ENCODE results near the gene STXBP3.
"Not testable (repeated sequence)": the region's sequence is repeated elsewhere in the genome, so short reads cannot be mapped to it uniquely, and the experiment has no call there.

STXBP3 gene, protein sequence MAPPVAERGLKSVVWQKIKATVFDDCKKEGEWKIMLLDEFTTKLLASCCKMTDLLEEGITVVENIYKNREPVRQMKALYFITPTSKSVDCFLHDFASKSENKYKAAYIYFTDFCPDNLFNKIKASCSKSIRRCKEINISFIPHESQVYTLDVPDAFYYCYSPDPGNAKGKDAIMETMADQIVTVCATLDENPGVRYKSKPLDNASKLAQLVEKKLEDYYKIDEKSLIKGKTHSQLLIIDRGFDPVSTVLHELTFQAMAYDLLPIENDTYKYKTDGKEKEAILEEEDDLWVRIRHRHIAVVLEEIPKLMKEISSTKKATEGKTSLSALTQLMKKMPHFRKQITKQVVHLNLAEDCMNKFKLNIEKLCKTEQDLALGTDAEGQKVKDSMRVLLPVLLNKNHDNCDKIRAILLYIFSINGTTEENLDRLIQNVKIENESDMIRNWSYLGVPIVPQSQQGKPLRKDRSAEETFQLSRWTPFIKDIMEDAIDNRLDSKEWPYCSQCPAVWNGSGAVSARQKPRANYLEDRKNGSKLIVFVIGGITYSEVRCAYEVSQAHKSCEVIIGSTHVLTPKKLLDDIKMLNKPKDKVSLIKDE

DNA sequence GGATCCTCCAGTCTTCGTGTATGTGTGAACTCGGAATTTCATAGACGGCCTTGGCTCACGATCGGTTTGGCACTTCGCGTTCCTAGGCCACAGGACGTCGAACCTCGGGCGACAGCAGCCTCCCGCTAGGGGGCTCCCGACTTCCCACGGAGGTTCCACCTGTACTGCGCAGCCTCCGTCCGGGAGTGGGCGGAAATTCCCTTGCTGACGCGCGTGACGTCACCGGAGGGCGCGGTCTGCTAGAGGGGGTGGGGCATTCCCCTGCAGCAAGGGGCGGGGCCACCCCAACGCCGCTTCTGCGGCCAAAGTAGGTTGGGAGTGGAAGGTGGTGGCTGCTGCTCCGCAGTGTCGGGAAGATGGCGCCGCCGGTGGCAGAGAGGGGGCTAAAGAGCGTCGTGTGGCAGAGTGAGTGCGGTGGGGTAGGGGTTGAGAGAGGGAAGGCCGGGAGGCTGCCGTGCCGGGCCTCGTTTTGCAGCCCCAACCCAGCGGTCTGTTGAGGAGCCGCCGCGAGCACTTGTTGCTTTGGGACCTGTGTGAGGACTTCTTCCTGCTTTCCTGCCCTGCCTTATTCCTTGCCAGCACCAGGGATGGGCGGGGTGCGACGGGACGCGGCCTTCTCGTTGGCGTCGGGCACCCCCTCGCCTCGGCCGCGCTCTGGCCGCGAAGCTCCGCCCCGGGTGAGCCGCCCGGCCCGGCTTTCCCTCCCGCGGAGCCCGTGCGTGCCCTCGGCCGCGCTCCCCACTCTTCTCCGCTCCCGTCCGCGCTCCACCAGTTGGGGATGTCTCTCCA lies at the start of gene STXBP3:
Gene STXBP3 (plus strand): TSS at position 293 of the 789 bp plus-strand sequence. CDS start 64 bp downstream, at position 357.
- in situ Hi-C loops (cut with MboI; ENCODE audit: low sequenced_read_pairs) = no loop called here

DNA sequence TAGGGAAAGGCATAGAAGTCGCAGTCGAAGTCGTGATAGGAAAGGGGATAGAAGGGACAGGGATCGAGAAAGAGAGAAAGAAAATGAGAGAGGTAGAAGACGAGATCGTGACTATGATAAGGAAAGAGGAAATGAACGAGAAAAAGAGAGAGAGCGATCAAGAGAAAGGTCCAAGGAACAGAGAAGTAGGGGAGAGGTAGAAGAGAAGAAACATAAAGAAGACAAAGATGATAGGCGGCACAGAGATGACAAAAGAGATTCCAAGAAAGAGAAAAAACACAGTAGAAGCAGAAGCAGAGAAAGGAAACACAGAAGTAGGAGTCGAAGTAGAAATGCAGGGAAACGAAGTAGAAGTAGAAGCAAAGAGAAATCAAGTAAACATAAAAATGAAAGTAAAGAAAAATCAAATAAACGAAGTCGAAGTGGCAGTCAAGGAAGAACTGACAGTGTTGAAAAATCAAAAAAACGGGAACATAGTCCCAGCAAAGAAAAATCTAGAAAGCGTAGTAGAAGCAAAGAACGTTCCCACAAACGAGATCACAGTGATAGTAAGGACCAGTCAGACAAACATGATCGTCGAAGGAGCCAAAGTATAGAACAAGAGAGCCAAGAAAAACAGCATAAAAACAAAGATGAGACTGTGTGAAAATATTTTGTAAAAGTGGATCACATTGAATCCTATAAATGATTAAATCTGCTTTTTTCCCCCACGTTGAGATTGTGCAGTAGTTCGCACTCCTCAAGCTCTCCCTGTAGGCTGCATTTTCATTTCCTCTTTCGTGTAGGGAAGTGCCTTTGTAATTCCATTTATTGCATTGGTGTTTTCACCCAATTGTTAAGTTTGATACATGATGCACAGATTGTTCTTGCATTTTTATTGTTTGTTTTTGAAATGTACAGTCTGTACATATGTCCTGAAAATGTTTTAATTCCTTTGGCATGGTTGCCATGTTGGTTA lies 46.8 kb upstream of the STXBP3 start:
- in situ Hi-C loops (cut with MboI; ENCODE audit: low sequenced_read_pairs) = no loop called here

GRCh38 chr1:108701176-108701849 lies 45.2 kb upstream of the STXBP3 start:
- in situ Hi-C loops (cut with MboI; ENCODE audit: low sequenced_read_pairs) = no loop called here

GRCh38 chr1:108702109-108702508 lies 44.4 kb upstream of the STXBP3 start:
- in situ Hi-C loops (cut with MboI; ENCODE audit: low sequenced_read_pairs) = not testable (repeated sequence)

DNA sequence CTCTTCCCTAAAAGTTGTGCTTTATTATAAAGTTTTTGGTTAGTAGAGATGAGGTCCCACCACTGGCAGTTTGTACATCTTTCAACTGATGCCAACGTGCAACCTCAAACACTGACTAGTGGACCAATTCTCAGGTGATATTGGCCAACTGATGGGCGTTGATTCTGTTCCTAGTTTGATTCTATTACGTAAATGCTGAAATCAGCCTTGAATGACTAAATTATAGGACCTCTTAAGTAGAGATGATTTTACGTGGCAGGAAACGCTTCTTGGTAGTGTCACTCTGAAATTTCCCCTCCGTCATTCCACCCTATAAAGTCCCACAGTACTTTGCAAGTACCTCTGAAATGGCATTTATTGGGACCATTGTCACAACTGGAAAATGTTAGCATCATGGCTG lies 42.5 kb upstream of the STXBP3 start:
- in situ Hi-C loops (cut with MboI; ENCODE audit: low sequenced_read_pairs) = no loop called here

DNA sequence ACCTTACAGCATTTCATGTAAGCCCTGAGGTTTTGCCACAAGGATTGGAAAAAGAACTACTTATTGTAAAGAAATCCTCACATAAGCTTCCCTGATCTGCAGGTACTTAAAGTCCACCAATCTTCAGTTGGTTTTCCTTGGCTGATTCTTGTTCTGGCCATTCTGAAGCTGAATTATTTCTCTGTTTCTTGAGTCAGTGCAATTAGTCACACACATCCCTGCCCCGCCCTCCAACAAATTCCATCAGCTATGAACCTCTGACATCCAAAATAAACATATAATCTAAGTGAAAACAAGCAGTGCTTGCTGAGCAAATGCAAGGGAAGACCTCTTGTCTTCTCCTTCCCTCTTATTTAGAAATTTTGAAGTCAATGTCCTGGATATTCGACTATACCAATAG lies 42.0 kb upstream of the STXBP3 start:
- in situ Hi-C loops (cut with MboI; ENCODE audit: low sequenced_read_pairs) = no loop called here

DNA sequence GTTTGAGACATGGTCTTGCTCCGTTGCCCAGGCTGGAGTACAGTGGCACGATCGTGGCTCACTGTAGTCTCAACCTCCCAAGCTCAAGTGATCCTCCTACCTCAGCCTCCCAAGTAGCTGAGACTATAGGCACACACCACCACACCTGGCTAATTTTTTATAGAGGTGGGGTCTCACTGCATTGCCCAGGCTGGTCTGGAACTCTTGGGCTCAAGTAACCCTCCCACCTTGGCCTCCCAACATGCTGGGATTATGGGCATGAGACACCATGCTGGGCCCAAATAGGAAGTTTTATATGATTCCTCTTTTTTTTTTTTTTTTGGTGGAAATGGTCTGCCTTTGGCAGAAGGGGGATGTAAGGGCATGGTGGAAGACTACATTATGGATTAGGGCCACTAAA lies 39.8 kb upstream of the STXBP3 start:
- in situ Hi-C loops (cut with MboI; ENCODE audit: low sequenced_read_pairs) = no loop called here

GRCh38 chr1:108708691-108709660 lies 37.5 kb upstream of the STXBP3 start:
- in situ Hi-C loops (cut with MboI; ENCODE audit: low sequenced_read_pairs) = no loop called here

DNA sequence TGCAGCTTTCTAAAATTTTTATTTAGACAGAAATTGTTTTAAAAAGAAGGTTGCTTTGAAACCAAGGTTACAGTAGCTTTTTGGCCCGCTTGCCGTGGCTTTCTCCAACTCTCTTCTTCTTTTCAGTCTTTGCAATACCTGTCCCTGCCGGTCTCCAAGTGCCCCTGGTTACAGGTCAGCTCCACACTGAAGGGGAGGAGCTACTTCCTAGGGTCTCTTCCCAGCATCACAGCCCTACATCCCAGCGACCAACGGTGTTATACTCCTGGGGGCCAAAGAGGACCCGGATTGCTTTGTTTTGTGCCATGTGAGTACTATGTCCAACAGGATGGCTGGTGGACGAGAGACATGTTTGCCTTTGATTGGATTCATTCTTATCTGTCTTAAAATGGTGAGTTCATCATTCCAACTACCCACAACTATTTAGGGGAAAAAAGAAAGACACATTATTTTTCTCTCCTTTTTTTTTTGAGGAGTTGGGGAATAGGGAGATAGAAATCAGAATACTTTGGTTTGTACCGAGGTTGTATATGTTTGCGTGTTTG lies 33.8 kb upstream of the STXBP3 start, which contains the start of gene FNDC7:
Gene FNDC7 (plus strand): TSS at position 303 of the 545 bp plus-strand sequence. CDS start 26 bp downstream, at position 329.
- in situ Hi-C loops (cut with MboI; ENCODE audit: low sequenced_read_pairs) = no loop called here

DNA sequence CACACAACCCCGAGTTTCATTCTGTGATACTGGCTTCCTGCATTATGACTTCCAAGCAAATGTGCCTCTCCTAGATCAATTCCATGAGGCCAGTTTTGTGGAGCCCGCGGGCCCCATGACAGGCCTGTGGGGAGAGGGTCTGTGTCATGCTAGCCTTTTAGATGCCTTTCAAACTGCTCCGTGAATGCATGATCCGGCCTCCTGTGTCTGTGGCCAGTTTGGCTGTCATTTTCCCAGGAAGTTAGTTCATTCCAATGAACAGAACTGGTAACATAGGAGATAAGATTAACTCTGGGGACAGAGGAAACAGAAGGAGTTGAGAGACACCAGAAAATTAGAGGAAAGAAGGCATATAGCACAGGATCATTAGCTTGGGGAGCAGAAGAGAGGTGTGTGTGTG lies 30.5 kb upstream of the STXBP3 start:
- in situ Hi-C loops (cut with MboI; ENCODE audit: low sequenced_read_pairs) = no loop called here

DNA sequence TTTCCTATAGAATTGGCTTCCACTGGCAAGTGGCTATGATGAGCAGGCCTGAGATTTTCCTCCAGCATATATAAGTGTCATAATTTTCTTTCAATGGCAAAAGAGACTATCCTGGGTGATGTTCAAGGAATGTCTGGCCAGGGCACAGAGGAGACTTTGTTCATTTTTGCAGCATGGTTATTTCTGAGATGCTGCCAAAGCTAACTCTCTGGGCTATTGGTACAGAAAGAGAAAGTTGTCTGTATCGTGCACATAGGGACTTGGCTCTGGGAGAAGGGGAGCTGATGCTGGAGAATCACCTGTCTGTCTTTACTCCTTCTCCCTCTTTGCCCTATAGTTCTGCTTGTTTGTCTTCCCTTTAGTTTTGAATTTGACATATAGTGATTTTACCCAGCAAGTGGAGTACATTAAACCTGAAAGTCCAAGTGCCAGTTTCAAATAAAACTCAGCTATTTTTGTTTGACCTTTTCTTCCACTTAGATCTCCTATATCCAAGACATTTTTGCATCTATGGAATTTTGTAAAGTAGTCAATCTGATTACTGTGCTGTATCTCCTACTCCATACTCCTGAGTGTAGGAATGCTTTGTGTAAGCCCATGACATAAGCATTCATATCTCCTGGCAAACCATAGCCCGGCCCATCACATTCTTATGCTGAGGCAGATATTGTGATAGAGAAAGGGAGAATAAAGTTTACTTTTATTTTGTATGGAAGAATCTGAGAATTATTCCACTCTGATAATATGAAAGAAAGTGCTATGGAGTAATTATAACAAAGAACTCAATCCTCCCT lies 29.8 kb upstream of the STXBP3 start:
- in situ Hi-C loops (cut with MboI; ENCODE audit: low sequenced_read_pairs) = no loop called here

DNA sequence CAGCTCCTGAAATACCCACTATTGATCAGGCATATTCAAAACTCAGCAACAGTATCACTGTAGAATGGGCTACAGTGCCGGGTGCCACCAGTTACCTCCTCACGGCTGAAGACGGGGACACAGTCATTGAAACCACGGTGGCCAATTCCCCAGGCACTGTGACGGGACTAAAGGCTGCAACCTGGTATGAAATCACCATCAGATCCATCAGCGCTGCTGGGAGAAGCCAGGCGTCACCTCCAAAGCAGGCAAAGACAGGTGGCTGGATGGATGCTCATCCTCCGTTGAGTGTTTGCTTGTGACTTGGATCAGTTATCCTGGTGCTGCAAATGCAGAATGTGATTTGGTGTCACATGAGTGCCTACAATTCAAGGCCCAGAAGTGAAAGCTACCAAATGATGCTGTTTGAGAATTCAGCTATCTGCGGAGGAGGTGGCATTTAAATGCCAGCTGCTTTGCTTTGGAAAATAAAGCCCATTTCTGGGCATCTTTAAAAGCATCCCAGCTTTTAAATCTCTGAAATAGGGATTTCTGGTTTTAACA lies 28.6 kb upstream of the STXBP3 start:
- in situ Hi-C loops (cut with MboI; ENCODE audit: low sequenced_read_pairs) = no loop called here

GRCh38 chr1:108718927-108719655 lies 27.4 kb upstream of the STXBP3 start:
- in situ Hi-C loops (cut with MboI; ENCODE audit: low sequenced_read_pairs) = no loop called here

- in situ Hi-C loops (cut with MboI; ENCODE audit: low sequenced_read_pairs) = no loop called here
Observed at GRCh38 chr1:108719656-108720435, 26.6 kb upstream of the STXBP3 start.

GRCh38 chr1:108722292-108722691 lies 24.2 kb upstream of the STXBP3 start:
- in situ Hi-C loops (cut with MboI; ENCODE audit: low sequenced_read_pairs) = no loop called here

DNA sequence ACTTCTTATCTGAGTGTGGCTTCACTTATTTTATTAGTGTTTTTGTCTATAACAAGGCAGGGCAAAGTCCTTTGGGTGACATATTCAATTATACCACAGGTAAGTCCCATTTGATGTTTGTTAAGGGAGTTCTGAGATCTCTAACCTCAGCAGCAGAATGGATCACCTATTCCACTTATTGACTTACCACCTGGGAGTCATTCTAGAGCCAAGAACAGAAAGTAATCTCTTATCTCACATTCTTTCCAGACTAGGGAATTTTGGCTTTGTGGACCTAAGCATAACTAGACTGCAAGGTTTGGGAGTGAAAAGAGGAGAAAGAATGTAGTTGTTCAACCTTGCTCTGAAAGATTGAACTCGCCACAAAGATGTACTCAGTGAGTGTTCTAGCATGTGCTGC lies 20.6 kb upstream of the STXBP3 start:
- in situ Hi-C loops (cut with MboI; ENCODE audit: low sequenced_read_pairs) = no loop called here

All from HL-60/S4 treated with phorbol 12-myristate 13-acetate at 8.2 ng/mL for 4 days and 3 days (cell line).